ENCODE results near the gene MINPP1. TPM values are rescaled to one million over a fixed set of nuclear protein-coding genes. Genes with fewer than 3 reads are reported as not detected.

MINPP1 gene
- total RNA-seq, 1 donor from 2014 or later, result 12.5 TPM

- Histone ChIP-seq H3K4me1 (peaks cover 22% of the 10 kb centered on the region), H3K36me3 (peaks cover 0 to 6% of the 10 kb centered on the region in 2 donors), H3K4me3 (no peak overlapping the region), H3K27me3 (no peaks in the 10 kb centered on the region), H3K9me3 (peaks cover 10% of the 10 kb centered on the region), H3K27ac (peak overlapping the region; percentile 61)
- intact Hi-C loops (cut with DNase I), result no loop called here
- TF ChIP-seq CTCF (IDR thresholded peaks at IDR 0.05), result no peak
- no peak for TF ChIP-seq POLR2AphosphoS5 (IDR thresholded peaks at IDR 0.05; ENCODE audit: insufficient read depth in 1 of 2, low read depth in 1 of 2)
- no peak for TF ChIP-seq POLR2A (IDR thresholded peaks at IDR 0.05)
- no peak for DNase-seq (ENCODE audit: extremely low spot score in 2 of 2)
Measured at GRCh38 chr10:87545783-87546182, 41.1 kb downstream of the MINPP1 start.

DNA sequence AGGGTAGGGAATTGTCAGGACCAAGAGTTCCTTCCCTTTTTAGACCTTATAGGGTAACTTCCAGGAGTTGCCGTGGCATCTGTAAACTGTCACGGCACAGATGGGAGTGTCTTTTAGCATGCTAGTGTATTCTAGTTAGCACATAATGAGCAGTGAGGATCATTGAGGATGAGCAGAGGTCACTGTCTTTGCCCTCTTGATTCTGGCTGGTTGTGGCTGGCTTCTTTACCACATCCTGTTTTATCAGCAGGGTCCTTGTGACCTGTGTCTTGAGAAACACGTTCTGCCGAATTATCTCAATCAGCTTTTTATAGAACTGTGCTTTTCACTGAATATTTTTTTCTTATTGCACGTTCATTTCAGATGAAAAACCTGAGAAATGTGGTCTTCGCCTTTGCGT is 41.5 kb downstream of the MINPP1 start:
- intact Hi-C loops (cut with DNase I), result no loop called here
- TF ChIP-seq CTCF (IDR thresholded peaks at IDR 0.05) (no peak), POLR2AphosphoS5 (IDR thresholded peaks at IDR 0.05; ENCODE audit: insufficient read depth in 1 of 2, low read depth in 1 of 2) (no peak), POLR2A (IDR thresholded peaks at IDR 0.05) (no peak)

DNA sequence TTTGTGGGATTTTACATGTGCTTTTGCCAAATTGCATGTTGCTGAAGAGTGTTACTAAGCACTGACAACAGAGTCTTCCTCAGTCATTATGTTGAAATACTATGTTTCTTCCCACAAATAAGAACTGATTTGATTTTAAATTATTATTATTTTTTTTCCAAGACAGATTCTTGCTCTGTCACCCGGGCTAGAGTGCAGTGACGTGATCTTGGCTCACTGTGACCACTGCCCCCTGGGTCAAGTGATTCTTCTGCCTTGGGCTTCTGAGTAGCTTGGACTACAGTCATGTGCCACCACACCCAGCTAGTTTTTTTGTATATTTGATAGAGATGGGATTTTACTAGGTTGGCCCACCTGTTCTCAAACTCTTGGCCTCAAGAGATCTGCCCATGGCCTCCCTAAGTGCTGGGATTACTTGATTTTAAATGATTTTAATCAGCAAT is 42.3 kb downstream of the MINPP1 start:
- Histone ChIP-seq H3K4me1 (peaks cover 22% of the 10 kb centered on the region), H3K9me3 (peaks cover 10% of the 10 kb centered on the region), H3K27me3 (no peaks in the 10 kb centered on the region), H3K27ac (peak overlapping the region; percentile 61), H3K36me3 (peaks cover 0 to 6% of the 10 kb centered on the region in 2 donors), H3K4me3 (no peak overlapping the region)
- intact Hi-C loops (cut with DNase I), result no loop called here
- no peak for TF ChIP-seq POLR2AphosphoS5 (IDR thresholded peaks at IDR 0.05; ENCODE audit: insufficient read depth in 1 of 2, low read depth in 1 of 2)
- no peak for DNase-seq (ENCODE audit: extremely low spot score in 2 of 2)

More for the DNA sequence above, 41.5 kb downstream of the MINPP1 start:
- H3K27me3 ChIP-seq, result no peaks in the 10 kb centered on the region
- H3K4me1 ChIP-seq, result peaks cover 22% of the 10 kb centered on the region
- peaks cover 0 to 6% of the 10 kb centered on the region in 2 donors for H3K36me3 ChIP-seq
- H3K9me3 ChIP-seq, result peaks cover 10% of the 10 kb centered on the region
- H3K27ac ChIP-seq, result peak overlapping the region; percentile 61
- no peak overlapping the region for H3K4me3 ChIP-seq
- DNase-seq (ENCODE audit: extremely low spot score in 2 of 2), result no peak

DNA sequence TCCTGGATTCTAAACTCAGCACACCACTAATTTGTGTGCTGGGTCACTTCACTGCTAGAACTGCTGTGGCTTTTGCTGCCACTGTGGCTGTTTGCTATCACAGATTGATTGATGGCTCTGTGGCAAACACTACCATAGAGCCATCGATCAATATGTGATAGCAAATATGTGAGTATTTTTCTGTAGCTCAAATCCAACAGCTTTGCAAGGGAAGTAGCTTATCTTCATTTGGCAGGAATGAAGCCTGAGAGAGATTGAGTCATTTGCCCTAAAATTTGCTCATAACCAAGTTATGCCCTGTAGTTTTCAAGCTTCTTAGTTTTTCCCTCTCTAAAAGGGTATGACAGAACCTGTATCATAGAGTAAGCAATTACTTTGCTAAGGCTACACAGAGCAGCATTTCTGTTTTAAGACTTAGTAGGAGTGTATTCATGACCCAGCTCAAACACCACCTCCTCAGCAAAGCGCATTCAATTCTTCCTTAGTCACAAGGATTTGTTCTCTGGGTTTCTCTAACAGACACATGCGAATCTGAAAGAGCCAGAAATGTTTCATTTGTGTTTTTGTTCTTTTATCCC is 43.1 kb downstream of the MINPP1 start:
- intact Hi-C loops (cut with DNase I), result no loop called here
- Histone ChIP-seq H3K36me3 (peaks cover 0 to 6% of the 10 kb centered on the region in 2 donors), H3K27me3 (no peaks in the 10 kb centered on the region), H3K4me1 (peaks cover 22% of the 10 kb centered on the region), H3K4me3 (no peak overlapping the region), H3K27ac (peak overlapping the region; percentile 61), H3K9me3 (peaks cover 6% of the 10 kb centered on the region)
- no peak for DNase-seq (ENCODE audit: extremely low spot score in 2 of 2)
- no peak for TF ChIP-seq POLR2AphosphoS5 (IDR thresholded peaks at IDR 0.05; ENCODE audit: insufficient read depth in 1 of 2, low read depth in 1 of 2)

- H3K9me3 ChIP-seq, result no peaks in the 10 kb centered on the region
- no peak overlapping the region for H3K27ac ChIP-seq
- no peak overlapping the region for H3K4me3 ChIP-seq
- H3K4me1 ChIP-seq, result peaks cover 20% of the 10 kb centered on the region
- H3K36me3 ChIP-seq, result peaks cover 0 to 6% of the 10 kb centered on the region in 2 donors
- intact Hi-C loops (cut with DNase I), result no loop called here
- TF ChIP-seq POLR2AphosphoS5 (IDR thresholded peaks at IDR 0.05; ENCODE audit: insufficient read depth in 1 of 2, low read depth in 1 of 2), result no peak
- no peak for TF ChIP-seq CTCF (IDR thresholded peaks at IDR 0.05)
- TF ChIP-seq POLR2A (IDR thresholded peaks at IDR 0.05), result no peak
- no peak for DNase-seq (ENCODE audit: extremely low spot score in 2 of 2)
- H3K27me3 ChIP-seq, result no peaks in the 10 kb centered on the region
Measured at GRCh38 chr10:87550741-87551140, 46.0 kb downstream of the MINPP1 start.

GRCh38 chr10:87551326-87551725 is 46.6 kb downstream of the MINPP1 start:
- Histone ChIP-seq H3K27me3 (no peaks in the 10 kb centered on the region), H3K4me3 (no peak overlapping the region), H3K4me1 (peaks cover 14% of the 10 kb centered on the region), H3K9me3 (no peaks in the 10 kb centered on the region), H3K36me3 (peaks cover 0 to 6% of the 10 kb centered on the region in 2 donors), H3K27ac (no peak overlapping the region)
- TF ChIP-seq CTCF (IDR thresholded peaks at IDR 0.05) (no peak), POLR2A (IDR thresholded peaks at IDR 0.05) (no peak), POLR2AphosphoS5 (IDR thresholded peaks at IDR 0.05; ENCODE audit: insufficient read depth in 1 of 2, low read depth in 1 of 2) (no peak)
- intact Hi-C loops (cut with DNase I), result no loop called here
- no peak for DNase-seq (ENCODE audit: extremely low spot score in 2 of 2)

Data from vagina (tissue), 2 donors.